ENCODE measurements around the gene NOXRED1.

DNA sequence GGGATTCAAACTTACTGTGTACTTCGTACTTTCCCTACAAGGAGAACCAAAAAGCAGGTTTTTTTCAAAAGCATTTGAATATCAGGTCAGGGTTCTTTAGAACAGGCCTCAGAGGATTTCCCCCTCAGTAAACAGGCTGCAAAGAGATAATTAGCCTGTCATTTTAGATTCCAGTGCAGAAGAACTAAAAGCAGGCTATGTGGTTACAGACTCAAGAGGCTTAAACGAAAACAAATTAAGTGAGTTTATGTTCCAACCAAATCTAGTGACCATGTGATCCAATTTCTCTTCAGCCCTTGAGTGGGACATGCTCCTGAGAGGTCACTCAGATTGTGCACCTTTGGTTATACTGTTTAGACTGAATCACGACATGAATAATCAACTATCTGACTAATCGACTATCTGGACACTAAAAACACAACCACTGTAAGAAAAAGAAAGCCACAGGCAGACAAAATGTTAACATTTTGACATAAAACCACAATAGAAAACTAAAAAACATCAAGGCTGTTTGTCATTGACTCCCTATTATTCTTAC is 51.0 kb downstream of the NOXRED1 start:
- TF ChIP-seq, protein P1, sequence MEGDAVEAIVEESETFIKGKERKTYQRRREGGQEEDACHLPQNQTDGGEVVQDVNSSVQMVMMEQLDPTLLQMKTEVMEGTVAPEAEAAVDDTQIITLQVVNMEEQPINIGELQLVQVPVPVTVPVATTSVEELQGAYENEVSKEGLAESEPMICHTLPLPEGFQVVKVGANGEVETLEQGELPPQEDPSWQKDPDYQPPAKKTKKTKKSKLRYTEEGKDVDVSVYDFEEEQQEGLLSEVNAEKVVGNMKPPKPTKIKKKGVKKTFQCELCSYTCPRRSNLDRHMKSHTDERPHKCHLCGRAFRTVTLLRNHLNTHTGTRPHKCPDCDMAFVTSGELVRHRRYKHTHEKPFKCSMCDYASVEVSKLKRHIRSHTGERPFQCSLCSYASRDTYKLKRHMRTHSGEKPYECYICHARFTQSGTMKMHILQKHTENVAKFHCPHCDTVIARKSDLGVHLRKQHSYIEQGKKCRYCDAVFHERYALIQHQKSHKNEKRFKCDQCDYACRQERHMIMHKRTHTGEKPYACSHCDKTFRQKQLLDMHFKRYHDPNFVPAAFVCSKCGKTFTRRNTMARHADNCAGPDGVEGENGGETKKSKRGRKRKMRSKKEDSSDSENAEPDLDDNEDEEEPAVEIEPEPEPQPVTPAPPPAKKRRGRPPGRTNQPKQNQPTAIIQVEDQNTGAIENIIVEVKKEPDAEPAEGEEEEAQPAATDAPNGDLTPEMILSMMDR (IDR thresholded peaks at IDR 0.05): no peak
- TF ChIP-seq CEBPB (IDR thresholded peaks at IDR 0.05): no peak
- no peak for TF ChIP-seq POLR2A (IDR thresholded peaks at IDR 0.05; ENCODE audit: low read length)
- no peak for TF ChIP-seq HDAC2 (IDR thresholded peaks at IDR 0.05)
- no peak for TF ChIP-seq EHMT2 (IDR thresholded peaks at IDR 0.05; ENCODE audit: low read depth)
- no peak for TF ChIP-seq MAZ (IDR thresholded peaks at IDR 0.05; ENCODE audit: borderline replicate concordance, low read depth, low read length)
- TF ChIP-seq, protein P2, sequence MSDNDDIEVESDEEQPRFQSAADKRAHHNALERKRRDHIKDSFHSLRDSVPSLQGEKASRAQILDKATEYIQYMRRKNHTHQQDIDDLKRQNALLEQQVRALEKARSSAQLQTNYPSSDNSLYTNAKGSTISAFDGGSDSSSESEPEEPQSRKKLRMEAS (IDR thresholded peaks at IDR 0.05): no peak
- no peak for TF ChIP-seq MYC (IDR thresholded peaks at IDR 0.05; ENCODE audit: borderline replicate concordance, low read length)
- TF ChIP-seq RAD21 (conservative IDR thresholded peaks at IDR 0.05 in 1 of 2, IDR thresholded peaks at IDR 0.05 in 1 of 2): no peak
- TF ChIP-seq, protein P3, sequence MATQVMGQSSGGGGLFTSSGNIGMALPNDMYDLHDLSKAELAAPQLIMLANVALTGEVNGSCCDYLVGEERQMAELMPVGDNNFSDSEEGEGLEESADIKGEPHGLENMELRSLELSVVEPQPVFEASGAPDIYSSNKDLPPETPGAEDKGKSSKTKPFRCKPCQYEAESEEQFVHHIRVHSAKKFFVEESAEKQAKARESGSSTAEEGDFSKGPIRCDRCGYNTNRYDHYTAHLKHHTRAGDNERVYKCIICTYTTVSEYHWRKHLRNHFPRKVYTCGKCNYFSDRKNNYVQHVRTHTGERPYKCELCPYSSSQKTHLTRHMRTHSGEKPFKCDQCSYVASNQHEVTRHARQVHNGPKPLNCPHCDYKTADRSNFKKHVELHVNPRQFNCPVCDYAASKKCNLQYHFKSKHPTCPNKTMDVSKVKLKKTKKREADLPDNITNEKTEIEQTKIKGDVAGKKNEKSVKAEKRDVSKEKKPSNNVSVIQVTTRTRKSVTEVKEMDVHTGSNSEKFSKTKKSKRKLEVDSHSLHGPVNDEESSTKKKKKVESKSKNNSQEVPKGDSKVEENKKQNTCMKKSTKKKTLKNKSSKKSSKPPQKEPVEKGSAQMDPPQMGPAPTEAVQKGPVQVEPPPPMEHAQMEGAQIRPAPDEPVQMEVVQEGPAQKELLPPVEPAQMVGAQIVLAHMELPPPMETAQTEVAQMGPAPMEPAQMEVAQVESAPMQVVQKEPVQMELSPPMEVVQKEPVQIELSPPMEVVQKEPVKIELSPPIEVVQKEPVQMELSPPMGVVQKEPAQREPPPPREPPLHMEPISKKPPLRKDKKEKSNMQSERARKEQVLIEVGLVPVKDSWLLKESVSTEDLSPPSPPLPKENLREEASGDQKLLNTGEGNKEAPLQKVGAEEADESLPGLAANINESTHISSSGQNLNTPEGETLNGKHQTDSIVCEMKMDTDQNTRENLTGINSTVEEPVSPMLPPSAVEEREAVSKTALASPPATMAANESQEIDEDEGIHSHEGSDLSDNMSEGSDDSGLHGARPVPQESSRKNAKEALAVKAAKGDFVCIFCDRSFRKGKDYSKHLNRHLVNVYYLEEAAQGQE (IDR thresholded peaks at IDR 0.05): no peak
- TF ChIP-seq MAFK (IDR thresholded peaks at IDR 0.05; ENCODE audit: partially characterized antibody): no peak
- no peak for TF ChIP-seq ZSCAN20 (CRISPR knock-in tag; IDR thresholded peaks at IDR 0.05)
- TF ChIP-seq HOXB5 (CRISPR knock-in tag; IDR thresholded peaks at IDR 0.05): no peak
